H9 (cell line): ENCODE measurements around the gene BBX. TPM values are rescaled to one million over a fixed set of nuclear protein-coding genes. Genes with fewer than 3 reads are reported as not detected.
A peak's percentile ranks its signal among the peaks of the same experiment; 100 is the strongest.

Source experiments
- DNase-seq: peaks from one replicate; pipeline ENCODE4 v3.0.0-alpha.2; 2017
- H2AFZ ChIP-seq: one replicate; pipeline ENCODE4 v1.6.1; 2013; ENCODE audit warnings: mild to moderate bottlenecking, low read length, control low read depth, moderate library complexity
- H2AK5ac ChIP-seq: 2 replicates; pipeline ENCODE4 v1.6.1; 2013; ENCODE audit warnings: low read length, control low read depth, mixed read lengths; ENCODE audit not compliant: insufficient read length
- H2BK120ac ChIP-seq: one replicate; pipeline ENCODE4 v1.6.1; 2013; ENCODE audit warnings: low read depth, mild to moderate bottlenecking, low read length, control low read depth, inconsistent platforms; ENCODE audit not compliant: poor library complexity, severe bottlenecking
- H2BK12ac ChIP-seq: 2 replicates; pipeline ENCODE4 v1.6.1; 2013; ENCODE audit warnings: low read length, control low read depth, mixed read lengths, low read depth; ENCODE audit not compliant: insufficient read length
- H2BK15ac ChIP-seq: 2 replicates; pipeline ENCODE4 v1.6.1; 2013; ENCODE audit warnings: low read depth, low read length, control low read depth
- H2BK20ac ChIP-seq: one replicate; pipeline ENCODE4 v1.6.1; 2013; ENCODE audit warnings: low read depth, mild to moderate bottlenecking, low read length, control low read depth, inconsistent platforms; ENCODE audit not compliant: poor library complexity, severe bottlenecking
- H2BK5ac ChIP-seq: 2 replicates; pipeline ENCODE4 v1.6.1; 2013; ENCODE audit warnings: low read length, control low read depth, mixed read lengths; ENCODE audit not compliant: insufficient read length
- H3K14ac ChIP-seq: 2 replicates; pipeline ENCODE4 v1.6.1; 2013; ENCODE audit warnings: low read length, control low read depth; ENCODE audit not compliant: insufficient read depth
- H3K18ac ChIP-seq: 2 replicates; pipeline ENCODE4 v1.6.1; 2013; ENCODE audit warnings: low read depth, mild to moderate bottlenecking, mixed read lengths, low read length, control low read depth; ENCODE audit not compliant: insufficient read length
- H3K23ac ChIP-seq: 2 replicates; pipeline ENCODE4 v1.6.1; 2013; ENCODE audit warnings: low read length, control low read depth, mixed read lengths, low read depth; ENCODE audit not compliant: insufficient read length
- H3K23me2 ChIP-seq: 2 replicates; pipeline ENCODE4 v1.6.1; 2013; ENCODE audit warnings: low read depth, mild to moderate bottlenecking, mixed read lengths, low read length, control low read depth; ENCODE audit not compliant: insufficient read length, poor library complexity, severe bottlenecking
- H3K27ac ChIP-seq: 2 replicates; pipeline ENCODE4 v1.5.1; 2013; ENCODE audit warnings: low read length, control low read depth, mixed read lengths, low read depth; ENCODE audit not compliant: insufficient read length
- H3K27me3 ChIP-seq: 2 replicates; pipeline ENCODE4 v1.6.1; 2013; ENCODE audit warnings: low read length, control low read depth, inconsistent platforms; ENCODE audit not compliant: insufficient read depth
- H3K4ac ChIP-seq: 2 replicates; pipeline ENCODE4 v1.6.1; 2013; ENCODE audit warnings: low read depth, mild to moderate bottlenecking, control low read depth, inconsistent platforms, low read length, moderate library complexity
- H3K4me1 ChIP-seq: 2 replicates; pipeline ENCODE4 v1.6.1; 2013; ENCODE audit warnings: low read length, control low read depth, inconsistent platforms; ENCODE audit not compliant: insufficient read depth
- H3K4me2 ChIP-seq: 2 replicates; pipeline ENCODE4 v1.6.1; 2013; ENCODE audit warnings: low read length, control low read depth, mixed read lengths; ENCODE audit not compliant: insufficient read length, insufficient read depth
- H3K56ac ChIP-seq: 2 replicates; pipeline ENCODE4 v1.6.1; 2013; ENCODE audit warnings: low read depth, mild to moderate bottlenecking, mixed read lengths, low read length, control low read depth; ENCODE audit not compliant: insufficient read length
- H3K79me1 ChIP-seq: 2 replicates; pipeline ENCODE4 v1.6.1; 2013; ENCODE audit warnings: low read depth, mild to moderate bottlenecking, moderate library complexity, low read length, control low read depth, inconsistent platforms; ENCODE audit not compliant: insufficient read depth, poor library complexity, severe bottlenecking
- H3K79me2 ChIP-seq: 2 replicates; pipeline ENCODE4 v1.6.1; 2013; ENCODE audit warnings: low read length, control low read depth, inconsistent platforms; ENCODE audit not compliant: insufficient read depth
- H3K9ac ChIP-seq: 2 replicates; pipeline ENCODE4 v1.6.1; 2013; ENCODE audit warnings: low read length, control low read depth, mixed read lengths; ENCODE audit not compliant: insufficient read length; ENCODE audit errors: extremely low read depth
- H3K9me3 ChIP-seq: one replicate; pipeline ENCODE4 v1.6.1; 2013; ENCODE audit warnings: low read depth, low read length, inconsistent platforms; ENCODE audit not compliant: control insufficient read depth
- H3T11ph ChIP-seq: one replicate; pipeline ENCODE4 v1.6.1; 2013; ENCODE audit warnings: mild to moderate bottlenecking, low read length, control low read depth, inconsistent platforms
- H4K20me1 ChIP-seq: one replicate; pipeline ENCODE4 v1.6.1; 2013; ENCODE audit not compliant: control insufficient read depth, insufficient read length, insufficient read depth
- H4K5ac ChIP-seq: 2 replicates; pipeline ENCODE4 v1.6.1; 2013; ENCODE audit warnings: low read depth, mild to moderate bottlenecking, mixed read lengths, low read length, control low read depth; ENCODE audit not compliant: insufficient read length
- H4K8ac ChIP-seq: replicated peaks from 2 replicates; pipeline ENCODE4 v1.6.1; 2013; ENCODE audit warnings: low read length, control low read depth, mixed read lengths, low read depth; ENCODE audit not compliant: insufficient read length
- H4K91ac ChIP-seq: 2 replicates; pipeline ENCODE4 v1.6.1; 2013; ENCODE audit warnings: low read depth, mild to moderate bottlenecking, moderate library complexity, mixed read lengths, low read length, control low read depth; ENCODE audit not compliant: insufficient read length
- H3K27ac Mint-ChIP-seq, 3 experiments: 2 replicates in 2 of 3; 3 replicates in 1 of 3; pipeline ENCODE4 v1.8.0; 2020 to 2021; ENCODE audit warnings: mixed read lengths in 3 of 3, mild to moderate bottlenecking in 1 of 3, moderate library complexity in 1 of 3
- H3K27me3 Mint-ChIP-seq: 2 replicates; pipeline ENCODE4 v1.8.0; 2021; ENCODE audit warnings: low read depth, mild to moderate bottlenecking, moderate library complexity, mixed read lengths
- H3K36me3 Mint-ChIP-seq, 3 experiments: 2 replicates in 2 of 3; 3 replicates in 1 of 3; pipeline ENCODE4 v1.8.0; 2020 to 2021; ENCODE audit warnings: low read depth in 3 of 3, mixed read lengths in 3 of 3; ENCODE audit not compliant: insufficient read depth in 1 of 3
- H3K4me1 Mint-ChIP-seq, 2 experiments: 2 replicates each; pipeline ENCODE4 v1.8.0; 2020; ENCODE audit warnings: mixed read lengths in 2 of 2
- H3K4me3 Mint-ChIP-seq, 2 experiments: 2 replicates in 1 of 2; 3 replicates in 1 of 2; pipeline ENCODE4 v1.8.0; 2020 to 2021; ENCODE audit warnings: mild to moderate bottlenecking in 2 of 2, mixed read lengths in 2 of 2, moderate library complexity in 1 of 2
- H3K9me3 Mint-ChIP-seq, 2 experiments: 2 replicates in 1 of 2; 3 replicates in 1 of 2; pipeline ENCODE4 v1.8.0; 2020; ENCODE audit warnings: mild to moderate bottlenecking in 2 of 2, mixed read lengths in 2 of 2, moderate library complexity in 1 of 2
- WGBS: extraction: QIAGEN DNeasy Blood & Tissue Kit; methylation state at CpG from one replicate; pipeline ENCODE4 v1.1.7; 2013; ENCODE audit warnings: missing lambda C conversion rate, low lambda C conversion rate, mixed read lengths; ENCODE audit not compliant: insufficient read length; ENCODE audit errors: extremely low coverage; 5-methylcytosine and 5-hydroxymethylcytosine counted together
- total RNA-seq: library from RNA; stranded (reverse); gene quantifications from 2 replicates; pipeline ENCODE4 v1.2.1, GENCODE V29; 2021
- TF ChIP-seq, protein P1 (sequence below): fragments of 200-600 bp; sonication (generic); conservative IDR thresholded peaks from 3 replicates; pipeline ENCODE4 v1.8.0; 2021; ENCODE audit warnings: antibody characterized with exemption, mild to moderate bottlenecking

The BBX gene
- total RNA-seq, 1 experiment from 2014 or later: 34.8 TPM

DNA sequence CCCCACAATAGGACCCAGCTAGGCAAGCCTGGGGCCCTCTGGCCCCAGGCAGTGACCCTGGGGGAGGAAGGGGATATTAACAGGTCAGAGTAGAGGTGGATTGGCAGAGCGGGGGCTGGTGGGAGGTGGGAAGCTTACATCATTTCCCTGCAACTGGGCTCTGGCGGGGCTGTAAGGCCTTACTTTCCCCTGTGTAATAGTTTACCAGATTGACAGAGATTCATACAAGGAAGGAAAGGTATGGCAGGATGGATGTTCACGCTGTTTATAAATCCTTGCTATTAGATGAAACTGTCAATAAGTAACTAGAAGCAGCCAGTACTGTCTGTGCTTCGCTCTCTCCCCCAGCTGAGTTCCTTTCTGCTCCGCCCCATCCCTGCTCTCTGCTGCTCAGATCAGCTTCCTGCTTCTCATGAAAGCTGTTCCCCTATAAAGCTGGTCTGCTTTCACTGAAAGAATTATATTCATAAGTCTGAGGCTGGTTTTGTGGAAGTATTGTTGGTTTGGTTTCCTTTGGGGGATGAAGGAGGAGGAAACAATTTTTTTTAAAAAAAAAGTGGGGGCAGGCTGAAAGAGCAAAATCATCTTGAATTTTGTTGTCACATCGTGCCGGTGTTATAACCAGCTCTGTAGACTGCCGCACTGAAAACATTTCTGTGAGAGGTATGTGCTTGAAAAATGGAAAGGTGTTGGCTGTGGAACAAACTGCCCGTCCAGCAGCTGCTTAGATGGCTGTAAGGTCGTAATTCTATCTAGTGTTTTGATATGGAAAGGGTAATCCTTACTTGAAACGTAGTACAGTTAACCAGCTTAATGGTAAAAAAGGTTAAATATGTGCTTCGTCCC, 76.4 kb downstream of the BBX start:
- Histone ChIP-seq H4K5ac (no peak overlapping the region), H4K8ac (no peak overlapping the region), H3K79me1 (peaks cover 2% of the 10 kb centered on the region), H3K14ac (no peak overlapping the region), H2BK12ac (no peak overlapping the region), H3T11ph (no peak overlapping the region), H3K23ac (no peak overlapping the region), H4K20me1 (no peaks in the 10 kb centered on the region), H3K4me1 (0 out of 2 replicates have a peak, but pooled peaks cover under 1% of the 10 kb centered on the region), H2AFZ (no peak overlapping the region), H2BK15ac (no peak overlapping the region), H3K27me3 (no peaks in the 10 kb centered on the region), H2BK120ac (no peak overlapping the region), H2BK5ac (no peak overlapping the region), H2AK5ac (no peak overlapping the region), H3K27ac (peak overlapping the region; percentile 55), H3K4ac (no peak overlapping the region), H2BK20ac (no peak overlapping the region), H3K9me3 (no peaks in the 10 kb centered on the region), H4K91ac (no peak overlapping the region), H3K79me2 (no peaks in the 10 kb centered on the region), H3K18ac (no peak overlapping the region), H3K56ac (no peak overlapping the region), H3K9ac (no peak overlapping the region), H3K23me2 (no peaks in the 10 kb centered on the region), H3K4me2 (peak overlapping the region; percentile 1)
- H3K36me3 Mint-ChIP-seq: peaks cover 2 to 24% (median 8%) of the 10 kb centered on the region in 3 experiments; a peak in 5 of 7 replicates
- peak overlapping the region; percentile 96 to 98 (median 98) for H3K27ac Mint-ChIP-seq
- TF ChIP-seq, protein P1, sequence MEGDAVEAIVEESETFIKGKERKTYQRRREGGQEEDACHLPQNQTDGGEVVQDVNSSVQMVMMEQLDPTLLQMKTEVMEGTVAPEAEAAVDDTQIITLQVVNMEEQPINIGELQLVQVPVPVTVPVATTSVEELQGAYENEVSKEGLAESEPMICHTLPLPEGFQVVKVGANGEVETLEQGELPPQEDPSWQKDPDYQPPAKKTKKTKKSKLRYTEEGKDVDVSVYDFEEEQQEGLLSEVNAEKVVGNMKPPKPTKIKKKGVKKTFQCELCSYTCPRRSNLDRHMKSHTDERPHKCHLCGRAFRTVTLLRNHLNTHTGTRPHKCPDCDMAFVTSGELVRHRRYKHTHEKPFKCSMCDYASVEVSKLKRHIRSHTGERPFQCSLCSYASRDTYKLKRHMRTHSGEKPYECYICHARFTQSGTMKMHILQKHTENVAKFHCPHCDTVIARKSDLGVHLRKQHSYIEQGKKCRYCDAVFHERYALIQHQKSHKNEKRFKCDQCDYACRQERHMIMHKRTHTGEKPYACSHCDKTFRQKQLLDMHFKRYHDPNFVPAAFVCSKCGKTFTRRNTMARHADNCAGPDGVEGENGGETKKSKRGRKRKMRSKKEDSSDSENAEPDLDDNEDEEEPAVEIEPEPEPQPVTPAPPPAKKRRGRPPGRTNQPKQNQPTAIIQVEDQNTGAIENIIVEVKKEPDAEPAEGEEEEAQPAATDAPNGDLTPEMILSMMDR: no peak
- peaks cover 49% of the 10 kb centered on the region in 2 experiments for H3K4me1 Mint-ChIP-seq
- H3K27me3 Mint-ChIP-seq: no peaks in the 10 kb centered on the region
- peak; percentile 68 for DNase-seq
- H3K9me3 Mint-ChIP-seq: peaks cover 5 to 6% of the 10 kb centered on the region in 2 experiments; a peak in 4 of 5 replicates
- no CpG with 5 or more reads among the region's 12 CpGs for WGBS
- peak overlapping the region; percentile 43 to 47 for H3K4me3 Mint-ChIP-seq
